ENCODE results near the gene KIF9.

KIF9 gene

DNA sequence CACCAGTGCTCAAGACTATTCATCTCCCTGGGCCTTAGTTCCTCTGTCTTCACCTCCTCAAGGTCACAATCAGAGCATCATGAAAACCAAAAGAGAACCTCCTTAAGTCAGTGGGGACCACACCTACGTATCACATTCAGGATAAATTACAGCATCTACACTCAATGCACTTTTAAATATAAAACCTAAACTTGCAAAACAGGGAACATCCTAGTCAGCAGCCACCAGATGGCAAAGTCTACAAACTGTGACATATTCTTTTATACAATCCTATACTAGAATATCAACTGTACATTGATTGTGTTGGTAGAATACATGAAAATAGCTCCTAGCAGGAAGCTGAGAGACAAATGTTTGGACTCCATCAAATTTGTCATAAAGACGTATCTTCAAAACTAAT, 7.9 kb downstream of the KIF9 start:
- DNase-seq (ENCODE audit: low spot score) = no peak
- no peak overlapping the region for H3K4me3 ChIP-seq
- TF ChIP-seq, protein P1, sequence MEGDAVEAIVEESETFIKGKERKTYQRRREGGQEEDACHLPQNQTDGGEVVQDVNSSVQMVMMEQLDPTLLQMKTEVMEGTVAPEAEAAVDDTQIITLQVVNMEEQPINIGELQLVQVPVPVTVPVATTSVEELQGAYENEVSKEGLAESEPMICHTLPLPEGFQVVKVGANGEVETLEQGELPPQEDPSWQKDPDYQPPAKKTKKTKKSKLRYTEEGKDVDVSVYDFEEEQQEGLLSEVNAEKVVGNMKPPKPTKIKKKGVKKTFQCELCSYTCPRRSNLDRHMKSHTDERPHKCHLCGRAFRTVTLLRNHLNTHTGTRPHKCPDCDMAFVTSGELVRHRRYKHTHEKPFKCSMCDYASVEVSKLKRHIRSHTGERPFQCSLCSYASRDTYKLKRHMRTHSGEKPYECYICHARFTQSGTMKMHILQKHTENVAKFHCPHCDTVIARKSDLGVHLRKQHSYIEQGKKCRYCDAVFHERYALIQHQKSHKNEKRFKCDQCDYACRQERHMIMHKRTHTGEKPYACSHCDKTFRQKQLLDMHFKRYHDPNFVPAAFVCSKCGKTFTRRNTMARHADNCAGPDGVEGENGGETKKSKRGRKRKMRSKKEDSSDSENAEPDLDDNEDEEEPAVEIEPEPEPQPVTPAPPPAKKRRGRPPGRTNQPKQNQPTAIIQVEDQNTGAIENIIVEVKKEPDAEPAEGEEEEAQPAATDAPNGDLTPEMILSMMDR (IDR thresholded peaks at IDR 0.05) = no peak
- no peak overlapping the region for H3K27ac ChIP-seq

DNA sequence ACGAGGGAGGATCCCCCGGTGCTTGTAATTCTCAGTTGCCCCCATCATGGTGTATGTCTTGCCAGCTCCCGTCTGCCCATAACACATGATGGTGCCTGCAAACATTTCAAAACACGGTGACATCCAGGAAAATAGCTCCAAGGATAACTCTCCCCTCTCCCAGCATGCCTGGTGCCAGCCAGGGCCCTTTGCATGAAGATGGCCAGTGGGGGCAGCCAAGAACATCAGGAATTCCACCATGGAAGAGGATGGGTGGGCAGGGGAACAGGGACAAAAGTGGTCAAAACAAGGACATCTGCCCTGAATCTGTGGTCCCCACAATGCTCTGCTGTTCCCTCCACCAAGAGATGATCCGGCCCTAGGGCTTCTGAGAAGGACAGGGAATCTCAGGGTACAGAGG, 9.0 kb downstream of the KIF9 start:
- TF ChIP-seq, protein P1 (IDR thresholded peaks at IDR 0.05) = no peak
- no peak for DNase-seq (ENCODE audit: low spot score)
- no peak overlapping the region for H3K27ac ChIP-seq
- no peak overlapping the region for H3K4me3 ChIP-seq

DNA sequence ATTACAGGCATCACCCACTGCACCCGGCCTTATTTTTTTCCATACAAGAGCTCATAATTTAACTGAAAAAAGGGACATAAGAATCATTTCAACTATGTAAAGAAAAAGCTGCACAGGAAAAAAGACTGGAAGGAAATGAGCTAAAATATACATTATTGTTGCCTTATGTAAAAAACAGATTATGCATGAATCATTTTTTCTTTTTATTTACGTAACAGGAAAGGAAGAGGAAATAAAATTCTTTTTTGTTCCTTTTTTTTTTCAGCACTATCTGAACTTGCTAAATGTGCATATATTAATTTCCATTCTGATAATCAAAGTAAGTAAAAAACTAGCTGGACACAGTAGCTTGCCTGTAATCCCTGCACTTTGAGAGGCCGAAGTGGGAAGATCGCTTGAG, 12.1 kb downstream of the KIF9 start:
- Histone ChIP-seq H3K4me3 (no peak overlapping the region), H3K27ac (no peak overlapping the region)
- DNase-seq (ENCODE audit: low spot score) = no peak
- TF ChIP-seq, protein P1 (IDR thresholded peaks at IDR 0.05) = no peak

DNA sequence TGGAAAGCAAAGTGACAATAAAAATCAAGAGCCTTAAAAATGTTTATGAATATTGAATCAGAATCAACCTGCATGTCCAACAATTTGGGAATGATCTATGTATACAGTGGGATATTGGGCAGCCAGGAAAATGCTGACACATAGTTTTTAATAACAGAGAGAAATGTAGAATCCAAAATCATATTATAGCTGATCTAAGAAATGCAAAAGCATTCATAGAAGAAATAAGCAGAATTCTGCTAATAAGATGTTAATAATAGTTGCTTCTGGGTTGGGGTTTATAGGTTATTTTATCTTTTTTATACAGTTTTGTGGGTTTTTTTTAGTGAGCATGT, 15.1 kb downstream of the KIF9 start:
- DNase-seq (ENCODE audit: low spot score) = no peak
- no peak overlapping the region for H3K27ac ChIP-seq

DNA sequence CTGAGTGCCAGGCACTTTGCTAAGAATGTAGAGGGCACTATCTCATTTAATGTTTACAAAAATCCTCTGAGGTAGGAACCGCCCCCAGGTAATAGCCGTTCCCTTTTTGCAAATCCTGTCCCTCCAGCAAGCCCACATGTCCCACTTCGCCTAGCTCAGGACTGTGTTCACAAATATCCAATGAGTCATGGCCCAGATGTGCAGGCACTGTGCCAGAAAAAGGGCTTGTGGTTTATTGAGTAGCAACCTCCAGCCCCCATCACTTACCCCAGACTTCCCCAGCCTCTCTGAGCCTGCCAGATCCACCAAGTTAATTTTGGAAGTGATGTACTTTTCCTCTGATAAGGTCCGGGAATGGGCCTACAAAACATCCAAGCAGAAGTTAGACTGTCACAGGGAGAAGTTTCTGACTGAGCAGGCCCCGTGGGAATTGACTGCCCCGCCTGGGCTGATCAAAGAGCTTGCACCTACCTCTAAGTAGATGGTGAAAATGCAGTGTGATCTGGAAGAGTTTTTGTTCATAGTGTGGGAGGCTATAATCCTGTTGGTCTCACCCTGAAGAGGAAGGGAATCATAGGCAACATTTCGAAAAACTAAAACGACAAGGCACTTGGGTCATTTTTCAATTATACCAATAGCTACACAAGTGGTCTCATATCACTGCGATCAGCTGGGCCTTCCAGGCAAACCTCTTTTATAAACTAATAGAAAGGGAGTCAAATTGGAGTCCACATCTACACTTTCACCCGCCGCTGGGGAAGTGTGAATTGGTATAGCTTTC, 15.7 kb downstream of the KIF9 start:
- Histone ChIP-seq H3K4me3 (no peak overlapping the region), H3K27ac (no peak overlapping the region)
- DNase-seq (ENCODE audit: low spot score) = peak; percentile 84
- TF ChIP-seq, protein P1 (IDR thresholded peaks at IDR 0.05) = no peak

More for the DNA sequence above, 15.1 kb downstream of the KIF9 start:
- TF ChIP-seq, protein P1 (IDR thresholded peaks at IDR 0.05) = no peak
- H3K4me3 ChIP-seq = no peak overlapping the region

DNA sequence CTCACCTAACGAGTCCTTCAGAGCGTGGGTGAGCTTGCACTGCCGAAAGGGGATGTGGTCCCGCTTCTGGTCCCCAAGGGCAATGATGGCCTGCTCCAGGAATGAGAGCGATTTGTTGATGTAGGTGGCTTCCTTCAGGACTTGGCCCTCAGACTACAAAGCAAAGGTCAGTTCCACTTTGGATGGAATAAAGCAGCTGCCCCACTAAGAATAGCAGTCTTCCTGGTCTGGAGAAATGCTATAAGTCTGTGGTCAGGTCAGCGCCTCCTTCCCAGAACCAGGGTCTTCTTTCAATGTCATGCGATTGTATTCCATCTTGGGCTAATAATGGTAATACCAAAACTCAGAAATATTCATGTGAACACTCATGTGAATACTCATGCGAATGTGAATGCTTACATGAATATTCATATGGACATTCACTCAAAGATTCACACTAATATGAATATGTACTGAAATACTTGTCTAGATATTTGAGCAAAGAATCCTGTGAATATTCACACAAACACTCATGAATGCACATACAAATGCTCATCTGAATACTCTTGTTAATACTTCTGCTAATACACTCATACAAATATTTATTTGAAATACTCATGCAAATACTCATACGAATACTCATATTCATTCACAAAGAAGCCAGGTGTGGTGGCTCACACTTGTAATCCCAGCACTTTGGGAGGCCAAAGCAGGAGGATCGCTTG, 16.7 kb downstream of the KIF9 start:
- no peak overlapping the region for H3K27ac ChIP-seq
- TF ChIP-seq, protein P1 (IDR thresholded peaks at IDR 0.05) = no peak
- no peak for DNase-seq (ENCODE audit: low spot score)
- no peak overlapping the region for H3K4me3 ChIP-seq

DNA sequence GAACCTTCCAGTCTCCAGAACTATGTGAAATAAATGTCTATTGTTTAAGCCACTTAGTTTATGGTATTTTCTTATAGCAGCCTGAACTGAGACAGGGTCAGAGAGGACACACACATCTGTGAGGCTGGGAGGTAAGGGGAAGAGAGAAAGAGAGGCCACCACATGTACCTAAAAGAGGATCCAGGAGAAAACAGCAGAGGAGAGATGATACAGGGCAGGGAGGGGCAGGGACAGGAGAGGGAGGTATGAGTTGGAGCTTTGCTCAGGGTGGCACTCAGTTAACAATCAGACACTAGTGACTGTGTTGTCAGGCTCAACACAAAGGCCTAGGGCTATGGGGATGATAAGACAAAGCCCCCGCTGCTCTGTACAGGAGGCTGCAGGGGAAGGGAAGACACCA, 17.6 kb downstream of the KIF9 start:
- no peak overlapping the region for H3K4me3 ChIP-seq
- H3K27ac ChIP-seq = no peak overlapping the region
- DNase-seq (ENCODE audit: low spot score) = no peak
- TF ChIP-seq, protein P1 (IDR thresholded peaks at IDR 0.05) = no peak
